GM18907 (cell line): ENCODE results near the gene PTPRQ.
A peak's percentile ranks its signal among the peaks of the same experiment; 100 is the strongest.
"Not testable (repeated sequence)": the region's sequence is repeated elsewhere in the genome, so short reads cannot be mapped to it uniquely, and the experiment has no call there.

ENCODE experiments used
- ATAC-seq: cut with Tn5 transposase; IDR thresholded peaks from one replicate; pipeline ENCODE4 v1.9.1; 2021; ENCODE audit warnings: mild to moderate bottlenecking, moderate library complexity; ENCODE audit not compliant: unreplicated experiment

PTPRQ gene

DNA sequence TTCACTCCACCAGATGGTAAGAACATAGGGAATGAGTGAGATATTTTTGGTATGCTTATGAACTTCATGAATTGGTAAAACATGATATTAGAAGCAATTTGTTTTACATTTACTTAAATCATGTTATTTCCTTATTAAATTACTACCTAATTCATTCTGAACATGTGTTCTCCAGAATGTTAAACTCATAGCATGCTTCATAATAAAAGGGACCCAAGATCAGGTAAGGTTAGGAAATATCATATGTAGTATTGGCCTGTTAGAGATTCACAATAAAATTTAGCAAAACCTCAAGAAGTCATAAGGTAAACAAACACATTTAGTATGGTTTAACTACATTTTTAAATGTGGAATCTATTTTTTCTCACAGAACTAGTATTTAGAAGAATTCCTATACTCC is 28.2 kb downstream of the PTPRQ start:
- ATAC-seq, result no peak

DNA sequence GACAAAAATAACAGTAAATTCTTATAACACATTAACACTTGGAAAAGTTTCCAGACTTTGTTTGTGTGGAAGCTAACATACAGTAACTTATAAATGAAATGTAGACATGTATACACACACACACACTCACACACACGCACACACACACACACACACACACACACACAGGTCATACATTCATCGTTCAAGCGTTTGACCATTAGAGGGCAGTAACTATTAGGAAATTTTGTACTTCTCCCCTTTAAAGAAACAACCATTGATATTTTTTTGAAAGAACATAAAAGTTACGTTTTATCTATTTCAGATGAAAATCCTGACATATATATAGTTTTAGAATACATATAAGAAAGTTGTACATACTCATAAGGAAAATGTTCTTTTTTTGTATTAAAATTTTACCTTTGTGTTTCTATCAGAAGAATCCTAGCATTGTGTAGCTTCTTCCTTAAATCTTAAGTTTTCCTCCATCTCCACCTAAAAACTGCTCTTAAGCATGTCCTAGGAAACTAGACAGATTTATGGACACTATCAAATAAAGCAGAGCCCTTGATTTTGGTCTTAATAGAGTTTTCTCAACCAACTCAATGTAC is 29.0 kb downstream of the PTPRQ start:
- ATAC-seq, result peak; percentile 81

- ATAC-seq, result not testable (repeated sequence)
Measured at GRCh38 chr12:80477521-80478145, 33.6 kb downstream of the PTPRQ start.

DNA sequence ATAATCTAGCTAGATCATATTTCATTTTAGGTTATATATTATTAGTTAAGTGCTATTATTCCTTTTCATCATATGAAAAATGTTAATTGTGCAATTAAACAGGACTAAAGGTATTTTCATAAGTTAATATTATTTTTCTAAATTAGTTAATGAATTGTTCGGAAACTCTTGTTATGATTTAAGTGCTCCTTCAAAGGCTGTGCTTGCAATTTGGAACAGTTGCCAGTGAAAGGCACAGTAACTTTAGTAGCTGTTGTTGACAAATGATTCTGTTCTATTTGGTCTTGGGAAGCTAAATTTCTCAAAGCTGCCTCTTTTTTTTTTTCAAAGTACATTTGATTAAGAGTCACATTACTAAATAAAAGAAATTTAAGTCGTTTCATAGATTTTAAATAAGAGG is 40.7 kb downstream of the PTPRQ start:
- no peak for ATAC-seq

DNA sequence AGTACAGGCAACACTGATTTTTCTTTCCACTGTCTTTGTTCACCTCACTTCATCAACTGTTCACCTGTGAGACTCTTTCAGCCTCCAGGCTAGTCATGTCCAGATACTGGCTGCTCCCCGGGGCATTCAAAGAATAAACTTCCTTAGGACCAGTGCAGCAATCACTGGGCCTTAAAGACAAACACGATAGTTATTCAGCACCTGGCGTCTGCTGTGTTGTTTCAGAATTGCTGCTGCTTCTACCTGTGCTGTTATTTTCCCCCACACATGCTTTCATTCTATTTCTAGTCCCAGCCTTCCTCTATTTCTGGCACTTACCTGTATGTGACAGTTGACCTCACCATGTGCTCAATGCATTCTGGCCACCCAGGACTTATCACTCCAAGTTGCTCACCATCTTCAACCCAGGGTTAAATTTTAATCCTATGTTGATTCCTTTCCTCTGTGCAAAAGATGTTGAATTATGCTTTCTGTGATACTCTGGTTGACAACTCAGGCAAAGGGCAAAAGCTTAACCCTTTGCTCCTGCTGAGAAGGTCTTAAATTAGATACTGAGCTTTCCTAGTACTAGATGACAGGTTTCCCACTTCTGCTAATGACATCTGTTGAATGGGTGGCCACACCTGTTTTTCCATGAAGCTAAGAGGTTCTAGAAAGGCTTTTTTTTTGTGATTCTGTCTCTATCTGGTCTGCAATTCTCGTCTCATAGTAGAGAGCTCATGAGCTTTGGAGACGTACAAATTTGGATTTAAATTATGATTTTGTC is 41.4 kb downstream of the PTPRQ start:
- no peak for ATAC-seq

DNA sequence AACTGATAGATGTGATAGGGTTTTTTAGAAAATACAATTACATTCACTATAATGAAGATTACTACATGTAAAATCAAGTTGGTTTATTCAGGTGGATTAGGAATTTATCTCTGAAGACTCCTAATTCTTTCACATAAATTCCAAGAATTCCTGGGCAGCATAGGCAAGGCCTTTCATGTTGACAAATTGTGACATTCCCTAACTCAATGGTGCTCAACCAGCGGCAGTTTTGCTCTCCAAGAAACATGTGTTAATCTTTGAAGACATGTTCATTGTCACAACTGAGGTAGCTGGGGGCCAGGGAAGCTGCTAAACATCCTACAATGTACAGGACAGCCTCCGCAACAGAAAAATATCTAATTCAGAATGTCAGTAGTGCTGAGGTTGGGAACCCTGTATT is 46.3 kb downstream of the PTPRQ start:
- ATAC-seq, result no peak

DNA sequence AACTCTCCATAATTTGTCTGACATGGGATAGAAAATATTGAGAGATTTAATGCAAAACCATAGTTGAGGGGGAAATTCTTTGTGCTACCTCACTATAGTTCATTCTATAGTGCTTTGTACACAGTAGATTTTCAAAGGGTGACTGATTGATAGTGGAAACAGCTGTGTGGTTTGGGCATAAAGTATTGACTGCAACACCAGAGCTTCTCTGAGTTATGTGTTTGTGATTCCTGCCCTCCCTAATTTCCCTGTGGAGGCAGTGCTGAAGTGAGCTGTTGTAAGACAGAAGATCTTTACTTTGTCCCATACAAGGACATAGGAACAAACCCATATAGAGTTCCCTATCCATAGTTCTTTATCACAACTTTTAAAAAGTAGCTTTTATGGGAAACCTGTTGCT is 47.1 kb downstream of the PTPRQ start:
- ATAC-seq, result no peak

DNA sequence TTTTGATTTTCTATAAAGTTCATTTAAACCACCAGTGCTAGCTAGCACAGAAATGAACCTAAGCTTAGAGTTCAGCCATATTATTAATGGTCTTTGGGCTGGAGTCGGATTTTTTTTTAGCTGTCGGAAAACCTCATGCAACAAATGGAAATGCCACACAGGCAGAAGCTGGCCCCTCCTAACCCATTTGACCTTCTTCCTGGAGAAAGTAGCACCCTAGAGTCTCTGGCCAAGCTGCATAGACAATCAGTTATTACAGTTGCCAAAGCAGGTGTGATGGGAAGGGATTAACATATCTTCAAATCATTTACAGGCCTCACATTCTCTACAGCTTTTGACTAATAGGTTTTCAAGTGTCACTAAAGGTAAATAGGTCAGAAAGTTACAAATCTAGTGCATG is 49.4 kb downstream of the PTPRQ start:
- ATAC-seq, result no peak

- no peak for ATAC-seq
Measured at GRCh38 chr12:80494836-80495235, 50.8 kb downstream of the PTPRQ start.

- no peak for ATAC-seq
Measured at GRCh38 chr12:80498059-80498728, 54.2 kb downstream of the PTPRQ start.

- no peak for ATAC-seq
Measured at GRCh38 chr12:80504389-80505163, 60.5 kb downstream of the PTPRQ start.

GRCh38 chr12:80509781-80510556 is 65.9 kb downstream of the PTPRQ start:
- no peak for ATAC-seq

DNA sequence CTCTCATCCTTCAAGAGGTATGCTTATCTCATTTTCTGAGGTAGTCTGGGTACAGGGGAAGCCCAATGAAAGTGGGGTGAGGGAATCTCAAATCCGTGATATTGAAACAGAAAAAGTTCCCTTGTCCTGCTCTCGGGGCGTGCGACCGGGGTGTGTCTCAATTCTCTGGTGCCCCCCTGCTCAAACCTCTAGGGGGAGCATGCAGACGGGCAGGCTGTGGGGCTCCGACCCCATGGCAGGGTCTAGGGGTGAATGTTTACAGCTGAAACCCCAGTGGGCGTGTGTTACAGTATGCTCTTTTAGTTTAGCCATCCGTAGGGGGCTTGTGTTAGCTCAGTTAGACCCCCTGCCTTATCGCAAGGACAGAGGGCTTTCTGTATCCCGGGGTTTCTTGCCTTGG is 68.7 kb downstream of the PTPRQ start:
- ATAC-seq, result no peak

GRCh38 chr12:80513211-80513610 is 69.2 kb downstream of the PTPRQ start:
- ATAC-seq, result no peak

GRCh38 chr12:80517655-80518054 is 73.6 kb downstream of the PTPRQ start:
- no peak for ATAC-seq

GRCh38 chr12:80531646-80532045 is 87.6 kb downstream of the PTPRQ start:
- ATAC-seq, result no peak

- no peak for ATAC-seq
Measured at GRCh38 chr12:80539029-80539428, 95.0 kb downstream of the PTPRQ start.

DNA sequence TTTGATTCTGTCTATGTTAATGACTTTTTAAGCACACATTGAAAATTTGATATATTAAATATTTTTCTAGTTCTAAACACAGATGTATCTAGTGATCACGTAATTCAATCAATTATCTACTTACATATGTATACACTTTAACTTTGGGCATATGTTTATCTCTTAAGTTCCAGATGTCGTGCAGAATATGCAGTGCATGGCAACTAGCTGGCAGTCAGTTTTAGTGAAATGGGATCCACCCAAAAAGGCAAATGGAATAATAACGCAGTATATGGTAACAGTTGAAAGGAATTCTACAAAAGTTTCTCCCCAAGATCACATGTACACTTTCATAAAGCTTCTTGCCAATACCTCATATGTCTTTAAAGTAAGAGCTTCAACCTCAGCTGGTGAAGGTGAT is 105.3 kb downstream of the PTPRQ start:
- ATAC-seq, result no peak

DNA sequence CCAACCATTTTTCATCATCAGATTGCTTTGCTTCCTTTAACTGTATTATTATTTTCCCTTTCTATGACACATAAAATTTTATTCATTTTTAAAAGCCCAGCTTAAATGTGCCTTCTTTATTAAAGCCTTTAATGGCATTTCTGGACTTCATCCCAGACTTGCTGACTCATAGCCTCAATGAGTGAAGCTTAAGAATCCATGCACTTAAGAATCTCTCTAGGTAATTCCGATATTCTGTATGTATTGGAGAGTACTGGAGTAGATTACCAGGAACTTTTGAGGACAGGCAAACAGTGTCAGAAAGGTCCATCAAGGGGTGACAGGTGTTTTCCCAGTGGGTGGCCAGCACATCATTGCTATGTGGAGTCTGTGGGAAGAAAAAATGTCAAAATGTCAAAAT is 107.9 kb downstream of the PTPRQ start:
- no peak for ATAC-seq

GRCh38 chr12:80553316-80553715 is 109.3 kb downstream of the PTPRQ start:
- no peak for ATAC-seq
